ENCODE results near the gene DHRS9.

The DHRS9 gene

GRCh38 chr2:169094676-169095075 is 25.3 kb downstream of the DHRS9 start:
- TF ChIP-seq CTCF (IDR thresholded peaks at IDR 0.05; ENCODE audit: borderline replicate concordance, insufficient read depth, low read depth, low read length) = no peak
- no peak overlapping the region for H3K4me3 ChIP-seq (ENCODE audit: low read depth, low read length)

DNA sequence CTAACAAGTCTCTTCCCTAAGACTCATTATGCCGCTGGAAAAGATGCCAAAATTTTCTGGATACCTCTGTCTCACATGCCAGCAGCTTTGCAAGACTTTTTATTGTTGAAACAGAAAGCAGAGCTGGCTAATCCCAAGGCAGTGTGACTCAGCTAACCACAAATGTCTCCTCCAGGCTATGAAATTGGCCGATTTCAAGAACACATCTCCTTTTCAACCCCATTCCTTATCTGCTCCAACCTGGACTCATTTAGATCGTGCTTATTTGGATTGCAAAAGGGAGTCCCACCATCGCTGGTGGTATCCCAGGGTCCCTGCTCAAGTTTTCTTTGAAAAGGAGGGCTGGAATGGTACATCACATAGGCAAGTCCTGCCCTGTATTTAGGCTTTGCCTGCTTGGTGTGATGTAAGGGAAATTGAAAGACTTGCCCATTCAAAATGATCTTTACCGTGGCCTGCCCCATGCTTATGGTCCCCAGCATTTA is 26.3 kb downstream of the DHRS9 start:
- no peak overlapping the region for H3K4me3 ChIP-seq (ENCODE audit: low read depth, low read length)
- no peak for TF ChIP-seq CTCF (IDR thresholded peaks at IDR 0.05; ENCODE audit: borderline replicate concordance, insufficient read depth, low read depth, low read length)

- no peak for TF ChIP-seq CTCF (IDR thresholded peaks at IDR 0.05; ENCODE audit: borderline replicate concordance, insufficient read depth, low read depth, low read length)
- H3K4me3 ChIP-seq (ENCODE audit: low read depth, low read length) = no peak overlapping the region
Observed at GRCh38 chr2:169104848-169105247, 35.5 kb downstream of the DHRS9 start.

- TF ChIP-seq CTCF (IDR thresholded peaks at IDR 0.05; ENCODE audit: borderline replicate concordance, insufficient read depth, low read depth, low read length) = no peak
- H3K4me3 ChIP-seq (ENCODE audit: low read depth, low read length) = no peak overlapping the region
Observed at GRCh38 chr2:169105476-169105875, 36.1 kb downstream of the DHRS9 start.

GRCh38 chr2:169106134-169106533 is 36.8 kb downstream of the DHRS9 start:
- H3K4me3 ChIP-seq (ENCODE audit: low read depth, low read length) = no peak overlapping the region
- TF ChIP-seq CTCF (IDR thresholded peaks at IDR 0.05; ENCODE audit: borderline replicate concordance, insufficient read depth, low read depth, low read length) = no peak

DNA sequence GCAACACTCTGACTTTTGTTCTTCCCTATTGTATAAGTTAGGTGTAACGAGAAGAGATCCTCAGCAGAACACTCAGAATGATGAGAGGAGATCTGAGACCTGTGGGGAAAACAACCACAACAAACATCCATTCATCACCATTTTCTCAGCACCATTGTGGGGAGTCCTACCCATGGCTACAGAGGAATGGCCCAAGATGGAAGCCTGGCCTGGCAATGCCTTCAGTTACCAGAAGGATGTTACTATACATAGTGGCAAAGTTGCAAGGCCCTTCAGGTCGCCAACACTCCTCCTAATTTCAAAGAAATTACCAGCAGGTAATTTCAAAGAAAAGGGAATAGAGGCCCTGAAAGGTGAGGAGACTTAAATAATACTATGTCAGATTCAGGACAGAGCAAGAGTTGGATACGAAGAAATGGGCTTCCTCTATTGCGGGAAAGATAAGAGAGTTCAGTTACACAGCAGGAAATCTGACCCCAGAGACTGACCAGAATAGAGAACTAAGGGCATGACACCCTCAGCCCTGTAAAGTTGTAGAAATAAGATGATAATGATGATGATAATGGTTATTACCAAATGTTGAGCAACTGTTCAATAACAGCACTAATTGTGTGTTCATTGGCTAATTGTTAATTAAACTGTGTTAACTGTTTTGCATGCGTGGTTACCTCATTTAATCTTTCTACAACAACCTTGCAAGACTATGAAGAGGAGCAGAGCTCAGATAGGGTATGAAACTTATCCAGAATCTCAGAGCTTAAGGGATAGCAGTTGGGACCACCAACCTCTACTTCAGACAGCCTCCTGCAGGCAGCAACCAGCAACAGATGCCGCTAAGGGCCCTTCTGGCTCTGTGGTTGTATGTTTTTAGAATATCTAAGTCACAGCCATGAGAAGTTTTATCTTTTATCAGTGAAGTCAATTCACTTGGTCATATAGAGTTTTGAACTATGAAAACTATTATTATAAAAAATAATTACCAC is 37.5 kb downstream of the DHRS9 start:
- no peak overlapping the region for H3K4me3 ChIP-seq (ENCODE audit: low read depth, low read length)
- TF ChIP-seq CTCF (IDR thresholded peaks at IDR 0.05; ENCODE audit: borderline replicate concordance, insufficient read depth, low read depth, low read length) = no peak

DNA sequence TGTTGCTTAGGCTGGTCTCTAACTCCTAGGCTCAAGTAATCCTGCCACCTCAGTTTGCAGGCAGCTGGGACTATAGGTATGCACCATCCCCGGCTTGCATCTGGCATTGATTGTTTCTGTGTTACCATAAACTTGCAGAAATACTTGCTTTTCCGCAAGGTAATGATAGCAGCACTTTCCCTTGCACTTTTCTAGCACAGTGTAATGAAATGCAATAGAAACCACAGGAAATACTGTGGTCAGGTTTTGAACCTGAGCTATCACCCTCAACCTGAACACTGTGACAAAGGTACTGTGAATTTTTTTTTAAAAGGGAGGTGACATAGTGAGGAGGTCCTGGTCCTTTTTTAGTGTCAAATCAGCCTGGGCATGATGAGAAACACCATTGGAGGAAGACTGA is 38.3 kb downstream of the DHRS9 start:
- no peak overlapping the region for H3K4me3 ChIP-seq (ENCODE audit: low read depth, low read length)
- TF ChIP-seq CTCF (IDR thresholded peaks at IDR 0.05; ENCODE audit: borderline replicate concordance, insufficient read depth, low read depth, low read length) = no peak
